Keratinocyte (primary cell): ENCODE measurements around the gene SLC7A1. TPM values are rescaled to one million over a fixed set of nuclear protein-coding genes. Genes with fewer than 3 reads are reported as not detected.

ENCODE experiments used
- DNase-seq: peaks from one replicate; pipeline ENCODE4 v3.0.0-alpha.2; 2011; ENCODE audit warnings: low read depth, missing footprints, low spot score
- FAIRE-seq: peaks from 2 replicates; lab custom pipeline; 2011; peaks lifted over from hg19 to GRCh38; lab: Jason Lieb, UNC
- H2AFZ ChIP-seq: 2 replicates; pipeline ENCODE4 v1.6.0; 2012; ENCODE audit warnings: low read length, control low read depth, inconsistent platforms; ENCODE audit not compliant: control insufficient read depth
- H3K27ac ChIP-seq: 2 replicates; pipeline ENCODE4 v1.5.1; 2011; ENCODE audit warnings: low read length; ENCODE audit not compliant: control insufficient read depth, insufficient read depth
- H3K27me3 ChIP-seq: 3 replicates; pipeline ENCODE4 v1.6.0; 2011; ENCODE audit warnings: low read length; ENCODE audit not compliant: control insufficient read depth, insufficient read depth; ENCODE audit errors: extremely low read depth
- H3K36me3 ChIP-seq, 2 experiments: 2 replicates in 1 of 2; 3 replicates in 1 of 2; pipeline ENCODE4 v1.5.1; 2011; ENCODE audit warnings: low read length in 2 of 2, mild to moderate bottlenecking in 1 of 2; ENCODE audit not compliant: control insufficient read depth in 2 of 2, insufficient read depth in 2 of 2; ENCODE audit errors: extremely low read depth in 1 of 2
- H3K4me1 ChIP-seq: 3 replicates; pipeline ENCODE4 v1.5.1; 2011; ENCODE audit warnings: low read length; ENCODE audit not compliant: control insufficient read depth, insufficient read depth; ENCODE audit errors: extremely low read depth
- H3K4me2 ChIP-seq: 3 replicates; pipeline ENCODE4 v1.6.0; 2011; ENCODE audit warnings: low read depth, low read length; ENCODE audit not compliant: control insufficient read depth, insufficient read depth; ENCODE audit errors: extremely low read depth
- H3K4me3 ChIP-seq, 3 experiments: fragments of 200-600 bp in 1 of 3; sonication (generic) in 1 of 3; 2 replicates in 2 of 3; 3 replicates in 1 of 3; pipeline ENCODE4 v1.5.1; 2011 to 2016; ENCODE audit warnings: low read length in 3 of 3, mild to moderate bottlenecking in 3 of 3, control low read depth in 2 of 3, inconsistent platforms in 1 of 3, low read depth in 1 of 3, mixed read lengths in 1 of 3, mixed run types in 1 of 3, moderate library complexity in 1 of 3; ENCODE audit not compliant: control insufficient read depth in 2 of 3, insufficient read depth in 2 of 3; ENCODE audit errors: extremely low read depth in 1 of 3
- H3K79me2 ChIP-seq: 2 replicates; pipeline ENCODE4 v1.6.0; 2012; ENCODE audit warnings: low read length; ENCODE audit not compliant: control insufficient read depth, insufficient read depth
- H3K9ac ChIP-seq: 3 replicates; pipeline ENCODE4 v1.6.0; 2011; ENCODE audit warnings: low read length; ENCODE audit not compliant: control insufficient read depth, insufficient read depth; ENCODE audit errors: extremely low read depth
- H3K9me1 ChIP-seq: 3 replicates; pipeline ENCODE4 v1.6.0; 2011; ENCODE audit warnings: low read length; ENCODE audit not compliant: control insufficient read depth, insufficient read depth; ENCODE audit errors: extremely low read depth
- H3K9me3 ChIP-seq: 2 replicates; pipeline ENCODE4 v1.5.1; 2012; ENCODE audit warnings: low read depth, low read length; ENCODE audit not compliant: control insufficient read depth
- H4K20me1 ChIP-seq: 3 replicates; pipeline ENCODE4 v1.6.0; 2011; ENCODE audit warnings: low read length; ENCODE audit not compliant: control insufficient read depth, insufficient read depth; ENCODE audit errors: extremely low read depth
- CTCF ChIP-seq, 3 experiments: IDR thresholded peaks in 1 of 3; conservative IDR thresholded peaks in 1 of 3; optimal IDR thresholded peaks in 1 of 3; 2 replicates in 2 of 3; 3 replicates in 1 of 3; pipeline versions ENCODE3 to v1.5.1; 2011; ENCODE audit warnings: low read length in 3 of 3, mild to moderate bottlenecking in 3 of 3, moderate library complexity in 2 of 3, control low read depth in 1 of 3, inconsistent platforms in 1 of 3; ENCODE audit not compliant: insufficient read depth in 2 of 3; ENCODE audit errors: extremely low read depth in 1 of 3
- EZH2 ChIP-seq: IDR thresholded peaks from one replicate; pipeline ENCODE4 v1.6.1; 2012; ENCODE audit warnings: inconsistent platforms, mild to moderate bottlenecking, low read length, moderate library complexity
- dilution Hi-C: fragments of 300-500 bp; cut with MboI; formaldehyde crosslinking; loops from one replicate; pipeline ENCODE4 v1.7.0; 2020; ENCODE audit warnings: low sequenced_read_pairs; ENCODE audit not compliant: extremely low pct_ligation_motif_present
- polyA plus RNA-seq, 5 experiments: library from polyadenylated mRNA; depleted of rRNA in 3 of 5; stranded (reverse) in 3 of 5; stranded (forward) in 1 of 5; unstranded in 1 of 5; fragments of >200 nt; gene quantifications; 1 replicate in 1 of 5; 2 replicates in 3 of 5; 3 replicates in 1 of 5; pipeline versions ENCODE4 v1.2.1 to v1.2.3, GENCODE V29; 2011 to 2012; ENCODE audit warnings: missing spikeins in 2 of 5, low read depth in 1 of 5, low replicate concordance in 1 of 5

SLC7A1 gene
- polyA plus RNA-seq, 1 donor (not counting 4 experiments of a cell fraction or from before 2014, with no cell fraction given): 41.5 TPM

DNA sequence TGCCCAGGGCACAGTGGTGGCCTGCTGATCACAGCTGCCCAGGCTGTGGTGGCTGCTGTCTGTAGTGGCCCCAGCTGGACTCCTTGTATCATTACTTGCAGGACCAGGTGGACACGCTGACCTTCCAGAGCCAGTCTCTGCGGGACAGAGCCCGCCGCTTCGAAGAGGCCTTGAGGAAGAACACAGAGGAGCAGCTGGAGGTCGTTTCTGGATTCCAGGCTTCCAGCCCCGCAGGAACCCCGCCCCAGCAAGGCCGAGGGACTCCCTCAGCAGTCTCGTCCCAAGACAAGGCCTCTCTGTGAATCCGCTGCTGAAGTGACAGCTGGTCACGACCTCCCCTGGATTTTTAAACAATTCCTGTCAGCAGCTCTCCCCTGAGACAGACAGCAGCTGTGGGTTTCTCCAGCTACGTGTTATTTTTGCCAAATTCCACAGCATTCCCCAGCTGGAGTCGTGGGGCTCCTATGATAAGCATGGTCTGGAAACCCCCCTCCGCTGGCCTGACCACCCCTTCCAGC is 98.3 kb downstream of the SLC7A1 start:
- Histone ChIP-seq H3K79me2 (no peaks in the 10 kb centered on the region), H3K9me3 (no peaks in the 10 kb centered on the region), H2AFZ (no peak overlapping the region), H3K27ac (no peak overlapping the region), H3K4me2 (no peak overlapping the region), H3K9ac (no peak overlapping the region), H3K27me3 (peaks cover 11% of the 10 kb centered on the region), H3K4me3 (no peak overlapping the region), H3K4me1 (peaks cover 5% of the 10 kb centered on the region), H4K20me1 (no peaks in the 10 kb centered on the region), H3K9me1 (no peaks in the 10 kb centered on the region), H3K36me3 (no peaks in the 10 kb centered on the region)
- dilution Hi-C loops: no loop called here
- TF ChIP-seq CTCF (optimal IDR thresholded peaks at IDR 0.05 in 1 of 3, IDR thresholded peaks at IDR 0.05 in 1 of 3, conservative IDR thresholded peaks at IDR 0.05 in 1 of 3; ENCODE audit: extremely low read depth in 1 of 3, insufficient read depth in 2 of 3, low read length in 3 of 3): no peak
- DNase-seq (no peak), FAIRE-seq (no peak)

GRCh38 chr13:29496241-29496712 is 99.2 kb downstream of the SLC7A1 start:
- peak; percentile 70 for FAIRE-seq

More at GRCh38 chr13:29496241-29496712, 99.2 kb downstream of the SLC7A1 start:
- no peak for TF ChIP-seq CTCF (optimal IDR thresholded peaks at IDR 0.05 in 1 of 3, IDR thresholded peaks at IDR 0.05 in 1 of 3, conservative IDR thresholded peaks at IDR 0.05 in 1 of 3; ENCODE audit: extremely low read depth in 1 of 3, insufficient read depth in 2 of 3, low read length in 3 of 3)
- no peak for TF ChIP-seq EZH2
- peak; percentile 23 for DNase-seq
- Histone ChIP-seq H3K36me3 (no peaks in the 10 kb centered on the region), H3K27ac (no peak overlapping the region), H3K4me2 (peak overlapping the region; percentile 49), H3K79me2 (no peaks in the 10 kb centered on the region), H3K27me3 (peaks cover 8% of the 10 kb centered on the region), H3K9me1 (no peaks in the 10 kb centered on the region), H3K9ac (no peak overlapping the region), H3K4me1 (peaks cover 5% of the 10 kb centered on the region), H3K4me3 (no peak overlapping the region), H4K20me1 (no peaks in the 10 kb centered on the region), H2AFZ (peak overlapping the region; percentile 73), H3K9me3 (no peaks in the 10 kb centered on the region)
- dilution Hi-C loops: no loop called here
